Brain microvascular endothelial cell (primary cell): ENCODE data around the gene GSTM5.

Experiments
- DNase-seq: peaks from one replicate; pipeline ENCODE4 v3.0.0-alpha.2; 2020
- H3K27ac ChIP-seq: fragments of 250-450 bp; sonication (Bioruptor Pico); 2 replicates; pipeline ENCODE4 v1.5.1; 2020; ENCODE audit warnings: mild to moderate bottlenecking, moderate library complexity
- H3K27me3 ChIP-seq: fragments of 250-450 bp; sonication (Bioruptor Pico); replicated peaks from 2 replicates; pipeline ENCODE4 v1.5.1; 2020; ENCODE audit warnings: mild to moderate bottlenecking
- H3K36me3 ChIP-seq: fragments of 250-450 bp; sonication (Bioruptor Pico); replicated peaks from 2 replicates; pipeline ENCODE4 v1.5.1; 2020; ENCODE audit warnings: mild to moderate bottlenecking
- H3K4me3 ChIP-seq: 2 replicates; pipeline ENCODE4 v1.5.1; 2011; ENCODE audit warnings: low read depth, mild to moderate bottlenecking, control low read depth, low read length, moderate library complexity
- in situ Hi-C: cut with HindIII; loops from 2 replicates; pipeline ENCODE4 v1.10.0; 2017; ENCODE audit warnings: low sequenced_read_pairs, low pct_ligation_motif_present
- TF ChIP-seq, protein P1 (sequence below): IDR thresholded peaks from 2 replicates; pipeline ENCODE4 v1.5.1; 2011; ENCODE audit warnings: low read depth, mild to moderate bottlenecking, moderate library complexity, low read length, control low read depth, inconsistent platforms; ENCODE audit errors: missing control alignments

GSTM5 gene

DNA sequence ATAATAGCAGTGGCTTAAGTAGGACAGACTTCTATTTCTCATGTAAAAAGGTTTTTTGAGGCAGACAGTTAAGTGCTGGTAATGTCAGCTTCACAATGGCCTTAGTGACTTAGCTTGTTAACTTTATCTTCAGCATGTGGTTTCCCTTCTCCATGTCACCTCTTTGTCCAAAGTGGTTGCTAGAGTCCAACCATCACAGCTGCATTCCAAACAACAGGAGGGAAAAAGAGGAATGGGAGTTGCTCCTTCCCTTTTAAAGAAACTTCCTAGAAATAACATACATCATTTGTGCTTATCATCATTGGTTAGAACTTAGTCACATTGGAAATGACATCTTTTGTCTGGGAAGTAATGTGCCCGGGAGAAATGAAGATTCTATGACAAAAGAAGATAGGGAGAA is 9.9 kb downstream of the GSTM5 start:
- in situ Hi-C loops, result no loop called here
- Histone ChIP-seq H3K27me3 (no peaks in the 10 kb centered on the region), H3K36me3 (no peaks in the 10 kb centered on the region), H3K27ac (no peak overlapping the region), H3K4me3 (no peak overlapping the region)
- no peak for DNase-seq
- TF ChIP-seq, protein P1, sequence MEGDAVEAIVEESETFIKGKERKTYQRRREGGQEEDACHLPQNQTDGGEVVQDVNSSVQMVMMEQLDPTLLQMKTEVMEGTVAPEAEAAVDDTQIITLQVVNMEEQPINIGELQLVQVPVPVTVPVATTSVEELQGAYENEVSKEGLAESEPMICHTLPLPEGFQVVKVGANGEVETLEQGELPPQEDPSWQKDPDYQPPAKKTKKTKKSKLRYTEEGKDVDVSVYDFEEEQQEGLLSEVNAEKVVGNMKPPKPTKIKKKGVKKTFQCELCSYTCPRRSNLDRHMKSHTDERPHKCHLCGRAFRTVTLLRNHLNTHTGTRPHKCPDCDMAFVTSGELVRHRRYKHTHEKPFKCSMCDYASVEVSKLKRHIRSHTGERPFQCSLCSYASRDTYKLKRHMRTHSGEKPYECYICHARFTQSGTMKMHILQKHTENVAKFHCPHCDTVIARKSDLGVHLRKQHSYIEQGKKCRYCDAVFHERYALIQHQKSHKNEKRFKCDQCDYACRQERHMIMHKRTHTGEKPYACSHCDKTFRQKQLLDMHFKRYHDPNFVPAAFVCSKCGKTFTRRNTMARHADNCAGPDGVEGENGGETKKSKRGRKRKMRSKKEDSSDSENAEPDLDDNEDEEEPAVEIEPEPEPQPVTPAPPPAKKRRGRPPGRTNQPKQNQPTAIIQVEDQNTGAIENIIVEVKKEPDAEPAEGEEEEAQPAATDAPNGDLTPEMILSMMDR, result no peak

DNA sequence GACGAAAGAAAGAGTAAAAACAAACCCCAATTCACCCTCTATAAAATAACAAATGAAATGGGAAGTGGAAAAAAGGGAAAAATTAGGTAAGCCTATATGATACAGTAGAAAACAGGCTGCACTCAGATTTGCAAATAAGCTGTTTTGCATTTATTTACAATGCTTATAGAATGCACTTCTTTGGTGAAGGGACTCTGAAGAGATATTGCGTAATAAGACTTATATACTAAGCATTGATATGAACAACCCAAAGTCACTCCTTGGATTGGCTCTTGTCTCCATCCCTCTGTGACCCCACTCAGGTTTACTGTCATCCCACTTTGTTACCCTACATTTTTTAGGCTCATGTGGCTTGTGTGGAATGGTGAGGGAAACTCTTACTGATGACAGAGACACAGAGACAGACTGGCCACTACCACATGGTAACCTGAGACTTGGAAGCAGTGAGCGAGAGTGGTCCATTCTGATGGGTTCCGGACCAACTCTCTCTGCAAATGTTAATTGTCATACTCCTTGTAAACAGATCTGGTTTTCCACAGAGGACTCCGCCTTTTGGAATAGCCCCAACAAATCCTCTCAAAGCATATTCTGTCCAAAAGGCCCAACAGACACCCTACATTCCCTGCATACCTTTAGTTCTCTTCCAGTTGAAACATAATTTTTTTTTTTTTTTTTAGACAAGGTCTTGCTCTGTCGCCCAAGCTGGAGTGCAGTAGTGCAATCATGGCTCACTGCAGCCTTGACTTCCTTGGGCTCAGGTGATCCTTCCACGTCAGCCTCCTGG is 11.0 kb downstream of the GSTM5 start:
- TF ChIP-seq, protein P1, result no peak
- H3K27ac ChIP-seq, result no peak overlapping the region
- H3K4me3 ChIP-seq, result no peak overlapping the region
- in situ Hi-C loops, result no loop called here
- DNase-seq, result no peak
- no peaks in the 10 kb centered on the region for H3K36me3 ChIP-seq
- H3K27me3 ChIP-seq, result no peaks in the 10 kb centered on the region

DNA sequence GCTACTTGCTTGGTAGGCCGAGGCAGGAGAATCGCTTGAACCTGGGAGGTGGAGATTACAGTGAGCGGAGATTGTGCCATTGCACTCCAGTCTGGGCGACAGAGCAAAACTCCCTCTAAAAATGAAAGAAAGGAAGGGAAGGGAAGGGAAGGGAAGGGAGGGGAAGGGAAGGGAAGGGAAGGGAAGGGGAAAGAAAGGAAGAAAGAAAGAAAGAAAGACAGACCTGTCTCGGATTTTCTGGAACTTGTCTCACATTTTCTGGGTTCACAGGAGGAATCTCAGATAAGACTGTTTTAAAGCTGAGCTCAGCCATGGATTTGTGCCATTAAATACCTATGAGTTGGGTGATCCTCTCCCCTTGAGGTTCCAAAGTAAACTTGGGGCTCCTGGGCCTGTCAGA is 12.9 kb downstream of the GSTM5 start:
- no peak for DNase-seq
- Histone ChIP-seq H3K27ac (no peak overlapping the region), H3K36me3 (no peaks in the 10 kb centered on the region), H3K4me3 (no peak overlapping the region), H3K27me3 (no peaks in the 10 kb centered on the region)
- TF ChIP-seq, protein P1, result no peak
- in situ Hi-C loops, result no loop called here

DNA sequence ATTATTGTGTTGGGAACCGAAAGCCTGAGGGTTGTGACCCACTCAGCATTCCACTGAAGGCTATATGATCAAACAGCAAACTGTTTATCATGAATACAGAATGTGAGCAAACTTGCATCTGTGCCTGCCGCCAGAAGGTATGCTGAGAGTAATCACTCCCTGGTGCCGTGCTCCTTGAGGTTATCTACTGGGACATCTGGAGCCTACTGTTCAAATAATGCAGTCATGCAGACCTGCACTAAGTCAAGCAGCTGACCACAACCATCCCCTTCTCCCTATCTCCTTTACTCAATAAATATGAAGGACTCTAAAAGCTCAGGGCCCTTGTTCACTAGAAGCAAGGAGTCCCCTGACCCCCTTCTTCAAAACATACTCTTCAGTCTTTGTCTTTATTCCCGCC is 13.5 kb downstream of the GSTM5 start:
- in situ Hi-C loops, result no loop called here
- TF ChIP-seq, protein P1, result no peak
- Histone ChIP-seq H3K27ac (no peak overlapping the region), H3K27me3 (no peaks in the 10 kb centered on the region), H3K36me3 (no peaks in the 10 kb centered on the region), H3K4me3 (no peak overlapping the region)
- DNase-seq, result no peak

DNA sequence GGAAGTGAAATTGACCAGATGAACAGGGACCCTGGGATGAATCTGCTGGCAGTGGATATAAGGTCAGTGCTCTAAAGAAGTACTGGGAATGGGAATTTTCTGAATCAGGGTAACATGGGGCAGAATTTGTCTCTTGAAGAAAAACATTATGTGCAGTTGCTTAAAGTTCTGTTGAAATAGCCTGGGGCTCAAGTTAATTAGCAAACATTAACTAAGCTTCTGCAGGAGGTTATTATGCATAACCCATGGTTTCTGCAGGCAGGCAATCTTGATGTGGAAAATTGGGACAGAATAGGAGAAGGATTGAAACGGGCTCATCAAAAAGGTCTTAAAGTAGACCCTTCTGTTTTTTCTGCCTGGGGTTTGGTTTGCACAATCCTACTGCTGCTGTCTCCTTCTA is 14.0 kb downstream of the GSTM5 start:
- Histone ChIP-seq H3K4me3 (no peak overlapping the region), H3K27me3 (no peaks in the 10 kb centered on the region), H3K36me3 (no peaks in the 10 kb centered on the region), H3K27ac (no peak overlapping the region)
- TF ChIP-seq, protein P1, result no peak
- in situ Hi-C loops, result no loop called here
- no peak for DNase-seq
